OCI-M2 (cell line): ENCODE data around the gene ZG16B.

Source experiments
- DNase-seq: peaks from one replicate; lab custom pipeline; 2025; ENCODE audit not compliant: unreplicated experiment; lab: John Stamatoyannopoulos, UW

ZG16B gene

GRCh38 chr16:2842340-2843000 lies 12.4 kb downstream of the ZG16B start:
- no peak for DNase-seq

GRCh38 chr16:2843526-2843925 lies 13.4 kb downstream of the ZG16B start:
- no peak for DNase-seq

- no peak for DNase-seq
These were observed 15.0 kb downstream of the ZG16B start for GRCh38 chr16:2845116-2845515.

- DNase-seq, result no peak
These were observed 16.6 kb downstream of the ZG16B start for GRCh38 chr16:2846511-2847310.

- no peak for DNase-seq
These were observed 19.0 kb downstream of the ZG16B start for GRCh38 chr16:2848933-2849725.

GRCh38 chr16:2852003-2852730 lies 22.1 kb downstream of the ZG16B start:
- DNase-seq, result no peak

GRCh38 chr16:2852731-2853507 lies 22.8 kb downstream of the ZG16B start:
- DNase-seq, result no peak

GRCh38 chr16:2853531-2854073 lies 23.5 kb downstream of the ZG16B start:
- no peak for DNase-seq

- DNase-seq, result no peak
These were observed 24.7 kb downstream of the ZG16B start for GRCh38 chr16:2854700-2855309.

GRCh38 chr16:2855536-2855935 lies 25.4 kb downstream of the ZG16B start:
- no peak for DNase-seq

GRCh38 chr16:2856061-2856670 lies 26.1 kb downstream of the ZG16B start:
- no peak for DNase-seq

- no peak for DNase-seq
These were observed 26.8 kb downstream of the ZG16B start for GRCh38 chr16:2856686-2857450.

- DNase-seq, result no peak
These were observed 27.5 kb downstream of the ZG16B start, which contains the start of gene PRSS22 for GRCh38 chr16:2857451-2858244. Gene PRSS22 (minus strand): TSS chr16:2858170. CDS start chr16:2858104, 66 bp downstream.

GRCh38 chr16:2858245-2859025 lies 28.3 kb downstream of the ZG16B start:
- no peak for DNase-seq

- no peak for DNase-seq
These were observed 29.7 kb downstream of the ZG16B start for GRCh38 chr16:2859686-2860265.

GRCh38 chr16:2860826-2861567 lies 30.9 kb downstream of the ZG16B start:
- DNase-seq, result no peak
